HG02885 (cell line): ENCODE results near the gene PLXDC2.

Experiments used
- ATAC-seq: cut with Tn5 transposase; IDR thresholded peaks from one replicate; pipeline ENCODE4 v1.9.1; 2021; ENCODE audit warnings: mild to moderate bottlenecking; ENCODE audit not compliant: unreplicated experiment, poor library complexity

PLXDC2 gene

DNA sequence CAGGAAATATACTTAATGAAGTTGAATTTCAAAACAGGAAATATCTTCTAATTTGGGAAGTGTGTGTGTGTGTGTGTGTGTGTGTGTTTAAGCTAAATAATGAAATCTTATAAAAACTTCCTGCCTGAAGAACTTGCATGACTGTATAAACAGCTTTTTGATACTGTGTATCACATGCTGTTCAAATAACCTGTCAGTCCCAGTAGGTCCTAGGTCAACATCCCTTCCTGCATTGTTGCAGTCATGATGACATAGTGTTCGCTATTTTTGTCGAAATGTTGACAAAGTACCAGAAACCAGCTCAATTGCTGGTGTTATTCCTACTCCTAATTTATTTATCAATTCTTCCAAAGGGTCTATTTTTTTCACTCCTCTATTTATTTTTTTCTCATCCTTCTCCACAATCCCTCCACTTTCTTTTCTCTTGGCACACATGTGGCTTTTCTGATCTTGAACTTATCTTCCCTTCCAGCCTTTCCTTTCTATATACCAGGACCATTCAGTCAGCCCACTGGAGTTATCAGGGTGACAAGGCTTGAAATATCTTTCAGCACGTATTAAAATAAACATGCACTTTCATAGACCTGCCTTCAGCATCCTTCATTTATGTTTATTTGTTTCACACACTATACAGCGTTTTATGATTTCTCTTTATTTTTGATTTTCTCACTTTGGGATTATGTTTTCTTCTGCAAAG lies 115.8 kb downstream of the PLXDC2 start:
- no peak for ATAC-seq

DNA sequence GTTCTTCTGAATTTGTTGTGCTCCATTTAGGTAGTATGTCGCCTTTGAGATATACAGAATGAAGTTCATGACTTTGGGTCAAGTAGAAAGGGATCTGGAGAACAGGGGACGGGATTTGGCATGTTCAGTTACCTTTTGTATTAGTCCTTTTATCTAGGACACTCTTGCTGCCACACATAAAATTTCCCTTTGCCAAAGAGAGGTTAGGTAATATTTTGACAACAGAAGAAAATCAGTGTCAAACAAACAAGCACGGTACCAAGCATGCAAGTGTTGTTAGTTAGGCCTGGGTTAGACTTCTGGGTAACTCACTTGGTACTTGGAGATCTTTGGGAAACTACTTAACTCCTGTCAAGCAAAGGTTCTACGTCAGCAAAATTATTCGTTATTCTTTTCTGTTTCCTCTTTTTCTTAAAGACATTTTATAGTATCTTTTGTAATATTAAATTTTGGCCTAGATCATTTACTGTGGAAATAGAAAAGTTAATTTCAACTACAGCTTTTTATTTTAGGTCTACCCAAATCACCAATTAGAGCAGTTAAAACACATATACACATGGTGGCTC lies 116.7 kb downstream of the PLXDC2 start:
- no peak for ATAC-seq

DNA sequence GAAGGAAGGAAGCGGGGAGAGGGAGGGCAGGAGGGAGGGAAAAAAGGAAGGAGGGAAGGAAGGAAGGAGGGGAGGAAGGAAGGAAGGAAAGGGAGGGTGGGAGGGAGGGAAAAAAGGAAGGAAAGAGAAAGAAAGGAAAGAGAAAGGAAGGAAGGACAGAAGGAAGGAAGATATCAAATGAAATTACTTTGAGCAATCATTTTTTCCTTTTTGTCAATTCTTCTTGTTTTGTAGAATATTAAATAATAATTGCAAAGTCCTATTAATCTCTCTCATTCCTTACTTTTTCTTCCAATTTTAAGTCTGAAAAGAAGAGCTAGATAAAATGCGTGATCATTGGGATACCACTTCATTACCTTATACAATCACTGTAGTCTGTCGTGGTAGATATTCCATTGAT lies 117.5 kb downstream of the PLXDC2 start:
- ATAC-seq: no peak

DNA sequence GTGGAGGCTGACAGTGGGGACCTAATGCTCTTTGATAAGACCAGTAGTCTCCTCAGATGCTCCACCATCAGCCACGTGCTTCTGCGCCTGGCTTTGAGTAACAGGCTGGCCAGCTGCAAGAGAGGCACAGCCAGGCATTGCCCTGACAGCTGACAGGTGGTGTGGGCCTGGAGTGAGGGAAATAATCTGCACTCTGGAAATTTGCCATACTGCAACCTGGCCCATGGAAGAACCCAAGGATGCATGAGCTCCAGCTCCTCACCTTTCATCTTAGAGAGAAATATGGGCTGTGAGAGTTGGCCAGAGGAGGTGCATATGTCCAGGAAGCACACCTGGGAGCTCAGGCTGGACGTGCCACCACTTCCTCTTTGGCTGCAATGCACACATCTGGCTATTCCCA lies 118.9 kb downstream of the PLXDC2 start:
- ATAC-seq: no peak

DNA sequence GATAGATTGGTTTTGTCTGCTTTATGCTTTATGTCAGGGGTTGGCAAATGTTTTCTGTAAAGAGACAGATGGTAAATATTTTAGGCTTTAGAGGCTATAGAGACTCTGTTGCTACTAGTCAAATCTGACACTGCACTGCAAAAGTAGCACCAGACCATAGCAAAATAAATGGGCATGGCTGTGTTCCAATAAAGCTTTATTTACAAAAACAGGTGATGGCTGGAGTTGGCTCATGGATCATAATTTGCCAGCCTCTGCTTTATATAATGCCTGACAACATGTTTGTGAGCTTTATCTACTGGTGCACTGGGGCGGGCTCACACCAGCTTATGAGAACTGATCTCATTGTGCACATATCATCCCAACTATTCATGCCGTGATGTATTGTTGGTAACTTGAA lies 120.1 kb downstream of the PLXDC2 start:
- no peak for ATAC-seq

DNA sequence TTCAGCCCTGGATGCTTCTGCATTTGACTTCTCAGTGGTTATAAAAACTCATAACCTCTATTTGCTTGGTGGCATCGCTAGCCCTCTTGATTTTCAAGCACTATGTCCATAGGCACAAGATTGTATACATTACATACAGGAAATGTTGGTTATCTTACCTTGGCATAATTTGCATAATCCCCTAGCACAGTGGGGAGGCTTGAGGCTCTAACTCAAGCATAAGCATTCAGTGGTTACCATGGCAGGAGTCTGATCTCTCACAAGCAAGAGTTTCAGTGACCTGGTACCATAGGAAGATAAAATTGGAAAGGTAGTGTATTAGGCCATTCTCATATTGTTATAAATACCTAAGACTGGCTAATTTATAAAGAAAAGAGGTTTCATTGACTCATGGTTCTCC lies 121.8 kb downstream of the PLXDC2 start:
- no peak for ATAC-seq

DNA sequence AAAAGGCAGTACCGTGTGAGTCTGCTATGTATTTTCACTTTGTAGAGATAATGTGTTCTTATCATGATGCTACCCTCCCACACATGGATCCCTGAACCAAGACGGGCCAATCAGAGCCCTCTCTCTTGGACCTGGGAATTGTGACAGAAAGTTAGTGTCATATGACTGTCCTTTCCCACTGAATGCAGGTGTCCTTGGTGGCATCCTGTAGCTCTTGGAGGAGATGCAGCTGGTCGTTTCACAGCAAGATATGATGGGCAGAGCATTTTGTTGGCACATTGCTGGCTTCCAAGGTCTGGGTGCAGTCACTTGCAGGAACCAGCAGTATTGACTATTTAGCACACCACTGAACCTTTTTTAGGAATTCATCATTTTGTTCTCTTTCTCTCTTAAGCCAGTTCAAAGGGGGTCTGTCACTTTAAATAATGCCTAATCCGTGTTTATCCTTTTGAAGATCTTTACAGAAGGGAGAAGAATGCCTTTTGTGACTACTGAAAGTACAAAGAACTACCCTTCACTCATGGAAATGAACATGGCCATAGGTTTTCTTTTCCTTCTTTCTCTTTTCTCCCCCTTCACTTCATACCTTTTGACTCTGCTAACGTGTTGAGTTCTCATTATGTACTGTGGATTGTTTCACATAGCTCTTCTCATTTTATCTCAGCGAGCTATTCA lies 125.1 kb downstream of the PLXDC2 start:
- ATAC-seq: no peak

DNA sequence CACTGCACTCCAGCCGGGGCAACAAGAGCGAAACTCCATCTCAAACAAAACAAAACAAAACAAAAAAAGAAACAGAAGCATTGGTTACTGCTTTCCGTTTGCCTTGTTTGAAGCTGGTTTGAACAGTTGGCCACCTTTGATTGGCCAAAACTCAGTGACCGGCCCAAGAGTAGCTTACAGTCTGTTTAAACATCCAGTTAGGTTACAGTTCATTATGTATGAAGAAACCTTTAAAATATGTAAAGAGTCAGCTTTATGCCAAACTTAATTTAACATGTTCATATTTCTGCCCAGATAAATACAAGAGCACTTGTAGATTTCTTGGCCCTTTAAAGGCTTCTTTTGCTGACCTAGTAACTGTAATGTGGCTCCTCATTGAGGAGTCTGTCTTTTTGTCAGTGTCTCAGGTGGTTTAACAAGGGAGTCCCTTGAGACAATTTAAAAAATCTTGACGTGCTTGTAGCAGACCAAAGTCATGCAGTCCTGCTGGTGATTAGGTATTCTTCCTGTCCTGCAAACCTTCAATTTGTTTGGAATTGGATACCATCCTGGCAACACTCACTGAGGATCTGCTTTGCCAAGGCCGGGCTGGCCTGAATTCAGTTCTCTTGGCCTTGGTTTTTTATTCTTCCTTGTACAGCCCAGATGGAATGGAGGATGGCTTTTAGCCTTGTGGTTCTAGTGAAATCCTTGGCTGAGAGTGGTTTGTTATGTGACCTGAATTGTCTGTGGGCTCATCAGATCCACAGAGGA lies 128.9 kb downstream of the PLXDC2 start:
- ATAC-seq: no peak

DNA sequence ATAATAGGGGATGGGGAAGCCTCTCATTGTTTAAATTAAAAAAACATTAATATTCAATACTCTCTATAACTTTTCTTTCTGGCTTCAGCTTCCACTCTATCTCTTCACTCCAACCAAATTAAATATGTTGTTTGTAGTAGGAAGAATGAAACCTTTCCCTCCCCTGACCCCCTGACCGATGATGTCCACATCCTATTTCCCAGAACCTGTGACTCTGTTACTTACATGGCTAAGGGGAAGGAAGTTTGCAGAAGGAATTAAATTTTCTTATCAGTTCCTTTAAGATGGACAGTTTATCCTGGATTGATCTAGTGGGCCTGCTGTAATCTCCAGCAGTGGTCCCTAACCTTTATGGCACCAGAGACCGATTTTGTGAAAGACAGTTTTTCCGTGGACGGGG lies 130.0 kb downstream of the PLXDC2 start:
- no peak for ATAC-seq

DNA sequence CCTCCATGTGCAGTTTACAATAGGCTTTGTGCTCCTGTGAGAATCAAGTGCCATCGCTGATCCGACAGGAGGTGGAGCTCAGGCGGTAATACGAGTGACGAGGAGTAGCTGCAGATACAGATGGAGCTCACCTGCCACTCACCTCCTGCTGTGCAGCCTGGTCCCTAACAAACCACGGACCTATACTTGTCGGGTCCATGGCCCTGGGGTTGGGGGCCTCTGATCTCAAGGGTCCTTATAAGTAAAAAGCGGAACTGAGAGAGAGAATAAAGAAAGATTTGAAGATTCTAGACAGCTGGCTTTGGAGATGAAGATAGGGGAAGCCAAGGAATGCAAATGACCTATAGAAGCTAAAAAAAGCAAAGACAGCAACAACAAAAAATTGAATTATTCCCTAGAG lies 130.6 kb downstream of the PLXDC2 start:
- no peak for ATAC-seq

DNA sequence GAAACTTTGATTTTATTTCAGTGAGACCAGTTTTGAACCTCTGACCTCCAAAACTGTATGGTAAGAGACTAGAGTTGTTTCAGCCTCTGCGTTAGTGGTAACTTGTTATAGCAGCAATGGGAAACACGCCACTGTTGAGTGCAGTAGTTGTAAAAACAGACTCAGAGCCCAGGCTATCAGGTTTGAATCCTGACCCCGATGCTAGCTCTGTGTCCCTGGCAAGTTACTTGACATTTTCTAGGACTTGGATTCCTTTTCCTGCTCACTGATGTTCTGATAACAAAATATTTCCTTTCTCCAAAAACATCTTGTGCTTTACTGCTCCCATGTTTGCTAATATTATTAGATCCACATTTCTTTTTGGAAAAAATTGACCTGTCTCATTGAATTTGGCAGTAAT lies 131.0 kb downstream of the PLXDC2 start:
- no peak for ATAC-seq

DNA sequence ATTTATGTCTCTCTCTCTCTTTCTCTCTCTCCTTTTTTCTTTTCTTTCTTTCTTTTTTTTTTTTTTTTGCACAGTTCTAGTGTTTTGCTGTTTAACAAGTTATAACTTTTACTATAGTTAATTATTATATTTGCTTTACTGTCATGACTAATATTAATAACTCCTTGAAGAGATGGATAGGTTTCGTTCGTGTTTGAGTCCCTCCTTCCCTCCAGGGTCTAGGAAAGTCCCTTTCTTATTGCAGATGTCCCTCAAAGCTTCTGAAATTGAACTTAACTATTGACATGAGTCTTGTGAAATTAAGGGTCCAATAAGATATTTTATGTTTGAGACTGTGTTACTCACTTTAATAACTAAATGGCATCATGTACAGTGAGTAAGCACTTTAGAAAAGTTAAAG lies 131.4 kb downstream of the PLXDC2 start:
- ATAC-seq: no peak

DNA sequence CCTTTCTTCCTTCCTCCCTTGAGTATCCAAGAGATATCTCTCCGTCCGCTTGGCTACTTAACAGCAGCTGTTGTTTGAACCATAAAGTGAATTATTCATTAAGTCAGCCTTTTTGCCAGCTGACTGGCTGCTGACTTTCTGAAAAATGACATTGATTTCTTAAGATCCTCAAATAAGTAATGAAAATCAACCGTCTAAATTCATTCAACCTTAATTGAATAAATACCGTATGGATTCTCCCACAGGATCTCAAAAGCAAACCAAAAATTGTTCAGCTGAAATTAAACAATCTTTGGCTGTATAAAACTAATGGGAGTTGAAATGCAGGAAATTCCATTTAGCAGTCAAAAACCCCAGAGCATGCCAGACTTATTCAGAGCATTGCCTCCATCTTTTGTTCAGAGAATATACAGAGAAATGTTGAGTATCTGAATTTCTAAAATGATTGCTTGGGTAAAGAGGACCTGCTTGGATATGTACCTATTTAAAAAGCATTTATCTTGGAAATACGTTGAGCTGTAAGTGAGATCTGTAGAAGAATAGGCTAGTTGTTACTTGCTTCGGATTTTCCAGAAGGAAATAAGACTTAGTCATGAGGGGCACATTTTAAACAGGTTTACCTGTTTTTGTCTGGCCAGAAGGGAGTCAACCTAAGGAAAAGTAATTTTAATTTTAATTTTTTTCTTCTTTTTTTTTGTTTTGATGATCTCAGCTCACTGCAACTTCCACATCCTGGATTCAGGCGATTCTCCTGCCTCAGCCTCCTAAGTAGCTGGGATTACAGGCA lies 136.2 kb downstream of the PLXDC2 start:
- ATAC-seq: no peak

DNA sequence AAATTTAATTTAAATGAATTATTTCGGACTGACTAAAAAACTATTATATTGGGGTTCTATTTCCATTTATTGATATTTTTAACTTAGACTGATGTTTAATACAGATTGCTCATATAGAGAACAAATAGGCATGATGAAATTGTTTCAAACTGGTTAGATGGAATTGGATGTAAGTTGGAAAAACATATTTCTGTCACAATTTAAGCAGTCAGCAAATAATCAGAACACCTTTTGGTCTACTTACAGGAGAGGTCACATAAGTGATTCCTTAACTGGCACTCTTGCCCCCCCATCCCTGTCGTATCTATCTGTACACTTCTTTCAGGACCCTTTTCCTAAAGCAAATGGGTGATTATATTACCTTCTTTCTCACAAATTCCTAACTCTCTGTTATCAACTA lies 138.4 kb downstream of the PLXDC2 start:
- ATAC-seq: no peak

DNA sequence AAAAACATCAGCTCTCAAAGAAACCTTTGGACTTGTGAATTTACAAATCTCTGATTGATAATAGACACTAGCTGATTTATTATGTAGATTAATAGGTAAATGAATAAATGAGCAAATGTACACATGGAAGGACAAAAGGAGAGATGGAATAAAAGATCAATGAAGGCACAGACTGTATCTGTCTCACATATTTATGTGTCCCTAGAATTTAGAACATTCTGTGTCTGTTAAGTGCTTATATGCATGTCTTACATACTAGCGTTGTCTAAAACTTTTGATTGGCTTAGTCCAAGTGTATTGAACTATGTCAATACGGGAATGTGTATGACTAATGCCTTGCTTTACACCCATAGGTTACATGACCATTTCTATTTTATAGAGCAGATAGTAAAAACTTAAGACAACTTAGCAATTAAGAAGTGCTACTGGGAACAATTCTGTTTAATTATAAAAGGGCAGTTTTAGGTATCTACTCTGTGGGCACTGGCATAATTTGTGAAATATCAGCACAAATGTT lies 140.3 kb downstream of the PLXDC2 start:
- no peak for ATAC-seq

DNA sequence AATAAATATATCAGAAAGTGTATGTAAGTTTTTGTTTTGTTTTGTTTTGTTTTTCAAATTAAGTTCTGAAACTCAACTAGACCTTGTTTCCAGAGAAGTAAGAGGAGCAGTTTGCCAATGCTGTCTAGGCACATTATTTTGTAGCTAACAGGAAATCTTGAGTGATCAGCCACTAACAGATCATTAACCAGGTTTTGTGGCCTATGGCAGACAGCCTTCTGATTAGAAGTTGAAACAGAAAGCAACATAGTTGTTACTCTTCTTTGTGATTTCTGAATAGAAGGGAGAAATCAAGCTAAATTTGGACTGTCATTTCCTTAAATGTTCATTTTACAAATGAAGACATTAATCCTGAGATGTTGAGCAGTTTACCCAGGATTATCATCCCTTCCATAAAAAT lies 142.6 kb downstream of the PLXDC2 start:
- peak; percentile 73 for ATAC-seq

DNA sequence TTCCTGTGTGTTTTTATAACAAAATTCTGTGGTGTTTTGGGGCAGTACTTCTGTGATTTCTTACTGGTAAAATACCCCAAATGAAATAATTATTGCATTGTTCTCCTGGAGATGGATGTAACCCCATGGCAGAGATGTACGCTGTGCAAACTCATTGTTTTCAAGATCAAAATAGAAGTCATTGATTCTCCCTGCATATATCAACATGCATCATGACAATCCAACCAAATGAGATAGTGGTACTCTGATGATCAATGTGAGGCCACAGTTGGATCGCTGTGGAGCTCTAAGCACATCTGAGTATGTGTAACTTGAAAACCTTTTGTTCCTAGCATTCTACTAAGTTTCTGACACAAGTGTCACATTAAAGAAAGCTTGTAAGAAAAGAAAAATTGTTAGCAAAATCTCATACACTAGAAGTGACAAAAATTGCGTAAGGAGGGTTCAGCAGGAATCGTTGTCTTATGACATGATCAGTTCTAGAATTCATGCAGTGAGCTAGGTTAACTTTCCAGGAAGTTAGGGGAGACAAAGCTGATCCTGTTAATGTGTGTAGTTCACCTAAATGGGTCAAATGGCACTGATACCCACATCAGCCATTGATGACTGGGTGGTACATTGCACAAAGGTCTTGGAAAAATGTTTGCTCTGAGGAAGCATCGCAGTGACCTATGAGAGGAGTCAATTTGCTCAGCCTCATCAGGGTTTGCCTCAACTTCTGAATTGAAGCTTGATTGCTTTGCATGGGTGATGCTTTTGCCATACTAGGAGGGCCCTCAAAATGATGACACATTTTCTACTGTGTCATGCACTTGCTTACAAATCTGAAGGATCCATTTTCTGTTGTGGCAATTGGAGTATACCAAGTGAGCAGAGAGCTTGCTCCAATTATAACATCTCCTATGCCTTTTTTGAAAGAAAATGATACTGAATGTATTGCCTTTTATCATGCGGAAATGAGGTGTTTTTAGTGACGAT lies 145.1 kb downstream of the PLXDC2 start:
- ATAC-seq: no peak

DNA sequence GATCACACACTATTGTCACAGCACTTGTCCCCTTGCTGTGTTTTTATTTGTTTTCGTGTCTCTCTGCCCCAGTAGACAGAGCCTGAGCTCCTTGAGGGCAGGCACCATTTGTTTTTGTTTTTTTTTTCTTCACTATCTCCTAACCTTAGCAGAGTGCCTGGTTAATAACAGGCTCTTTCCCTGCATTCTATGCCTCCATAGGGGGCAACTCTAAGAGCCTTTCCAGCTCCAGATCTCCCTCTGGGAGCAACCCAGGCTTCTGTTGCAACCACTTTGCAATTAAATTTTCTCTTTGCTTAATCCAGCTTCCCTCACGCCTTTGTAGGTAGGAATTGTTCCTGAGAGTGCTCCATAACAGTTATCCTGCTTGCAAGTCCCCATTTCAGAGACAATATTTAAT lies 148.4 kb downstream of the PLXDC2 start:
- ATAC-seq: no peak

DNA sequence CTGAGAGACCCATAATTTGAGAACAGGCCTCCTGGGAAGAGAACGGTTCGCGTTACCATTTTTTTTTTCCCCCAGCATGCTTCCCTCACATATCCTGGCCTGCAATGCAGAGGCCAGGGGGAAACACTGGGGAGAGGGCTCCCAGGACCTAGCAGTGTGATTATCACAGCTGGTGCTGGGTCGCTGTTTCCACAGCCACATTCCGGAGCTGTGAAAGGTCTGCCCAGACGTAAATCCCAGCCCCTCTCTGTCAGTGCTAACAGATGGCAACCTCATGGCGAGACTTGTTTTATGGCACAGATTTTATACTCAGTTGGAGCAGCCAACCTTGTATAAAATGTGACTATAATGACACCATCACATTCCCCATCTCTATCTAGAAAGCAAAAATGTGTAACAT lies 150.5 kb downstream of the PLXDC2 start:
- ATAC-seq: no peak
